KMS-11 (cell line): Measurements from ENCODE around the gene ARHGAP25.

Experiments
- H2AFZ ChIP-seq: fragments of 200-600 bp; sonication (generic); 2 replicates; pipeline ENCODE4 v1.6.1; 2016; ENCODE audit warnings: antibody characterized with exemption, mixed run types, low read depth
- H3K27ac ChIP-seq: fragments of 200-600 bp; sonication (generic); 2 replicates; pipeline ENCODE4 v1.6.1; 2016; ENCODE audit warnings: mild to moderate bottlenecking, mixed run types
- H3K27me3 ChIP-seq: fragments of 200-600 bp; sonication (generic); 2 replicates; pipeline ENCODE4 v1.6.1; 2017; ENCODE audit warnings: mild to moderate bottlenecking, low read depth, mixed run types, moderate library complexity; ENCODE audit not compliant: insufficient read depth
- H3K36me3 ChIP-seq: fragments of 200-600 bp; sonication (generic); 2 replicates; pipeline ENCODE4 v1.6.1; 2017; ENCODE audit warnings: mild to moderate bottlenecking, mixed run types; ENCODE audit not compliant: insufficient read depth
- H3K4me1 ChIP-seq: fragments of 200-600 bp; sonication (generic); 2 replicates; pipeline ENCODE4 v1.6.1; 2016; ENCODE audit warnings: mild to moderate bottlenecking, low read depth, mixed run types; ENCODE audit not compliant: poor library complexity, severe bottlenecking
- H3K4me2 ChIP-seq: fragments of 200-600 bp; sonication (generic); 2 replicates; pipeline ENCODE4 v1.7.0; 2016; ENCODE audit warnings: mild to moderate bottlenecking, mixed run types
- H3K4me3 ChIP-seq: fragments of 200-600 bp; sonication (generic); IDR thresholded peaks from 2 replicates; pipeline ENCODE4 v1.6.1; 2017; ENCODE audit warnings: low read depth, low read length, mixed read lengths; ENCODE audit not compliant: insufficient read depth
- H3K79me2 ChIP-seq: fragments of 200-600 bp; sonication (generic); 2 replicates; pipeline ENCODE4 v1.6.1; 2016; ENCODE audit warnings: low read depth, mixed run types; ENCODE audit not compliant: insufficient read depth
- H3K9ac ChIP-seq: fragments of 200-600 bp; sonication (generic); 2 replicates; pipeline ENCODE4 v1.6.1; 2016; ENCODE audit warnings: mild to moderate bottlenecking, mixed run types
- H4K20me1 ChIP-seq: fragments of 200-600 bp; sonication (generic); 2 replicates; pipeline ENCODE4 v1.6.1; 2016; ENCODE audit warnings: mild to moderate bottlenecking, mixed run types; ENCODE audit not compliant: insufficient read depth
- CTCF ChIP-seq: fragments of 200-600 bp; sonication (generic); conservative IDR thresholded peaks from 2 replicates; pipeline ENCODE4 v1.6.1; 2017; ENCODE audit warnings: low read depth, mild to moderate bottlenecking, antibody characterized with exemption, low read length, moderate library complexity, mixed read lengths

ARHGAP25 gene

DNA sequence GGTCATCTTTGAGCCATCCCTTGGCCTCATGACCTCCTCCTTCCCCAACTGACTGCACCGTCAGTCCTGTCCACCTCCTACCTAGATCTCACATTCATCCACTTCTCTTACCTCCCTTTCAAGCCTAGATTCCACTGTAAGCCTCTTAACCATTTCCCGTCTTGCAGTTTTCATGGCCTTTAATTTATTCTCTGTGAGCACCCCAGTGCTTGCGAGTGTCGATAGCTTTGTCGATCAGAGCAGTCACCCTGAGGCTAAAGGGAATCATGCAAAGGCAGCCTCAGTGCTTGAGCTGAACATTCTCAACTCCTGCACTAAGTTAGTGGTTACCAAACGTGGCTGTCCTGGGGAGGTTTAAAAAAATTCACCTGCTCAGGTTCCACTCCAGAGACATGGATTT, 14.7 kb downstream of the ARHGAP25 start:
- H3K36me3 ChIP-seq = no peaks in the 10 kb centered on the region
- no peak overlapping the region for H3K9ac ChIP-seq
- no peaks in the 10 kb centered on the region for H4K20me1 ChIP-seq

DNA sequence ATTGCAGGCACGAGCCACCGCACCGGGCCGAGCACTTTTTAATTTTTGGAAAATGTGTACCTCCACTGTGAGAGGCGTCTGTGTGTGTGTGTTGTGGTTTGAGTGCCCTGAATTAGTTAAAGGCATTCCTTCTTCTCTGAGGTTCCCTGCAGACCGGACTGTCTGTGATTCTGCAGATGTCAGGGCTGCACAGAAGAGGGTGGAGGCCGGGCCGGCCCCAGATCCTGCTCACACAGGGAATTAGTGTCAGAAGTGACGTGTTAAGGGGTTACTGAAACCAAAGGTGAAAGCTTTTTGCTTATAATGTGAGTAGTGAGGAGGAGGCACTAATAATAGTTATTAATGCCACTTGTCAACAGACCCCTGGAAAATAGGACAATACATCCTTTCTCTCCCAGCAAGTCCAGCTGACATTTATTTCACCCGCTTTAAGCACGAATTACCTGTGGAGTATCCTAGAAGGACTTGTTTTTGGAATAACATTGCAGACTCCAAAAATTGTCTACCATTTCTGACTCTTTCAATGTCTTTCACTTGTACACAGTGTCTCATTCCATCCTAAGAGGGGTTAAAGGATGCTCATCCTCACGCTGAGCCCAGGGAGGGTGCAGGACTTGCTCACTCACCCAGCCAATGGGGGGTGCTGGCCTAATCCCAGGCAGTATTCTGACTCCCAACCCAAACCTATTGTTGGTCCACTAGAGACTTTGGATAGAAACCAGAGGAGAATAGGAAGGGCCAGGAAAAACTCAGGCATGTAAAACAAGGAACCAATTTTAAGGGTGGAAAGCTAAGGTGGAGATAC, 16.2 kb downstream of the ARHGAP25 start:
- Histone ChIP-seq H2AFZ (peak overlapping the region; percentile 41; the same call in 1 of the 2 replicates), H3K27me3 (no peaks in the 10 kb centered on the region), H3K4me3 (no peak overlapping the region), H3K9ac (no peak overlapping the region), H3K4me2 (no peak overlapping the region), H3K36me3 (no peaks in the 10 kb centered on the region), H3K27ac (no peak overlapping the region), H4K20me1 (no peaks in the 10 kb centered on the region), H3K4me1 (peaks cover 15% of the 10 kb centered on the region), H3K79me2 (no peaks in the 10 kb centered on the region)
- no peak for TF ChIP-seq CTCF

More for the DNA sequence above, 14.7 kb downstream of the ARHGAP25 start:
- Histone ChIP-seq H2AFZ (no peak overlapping the region), H3K4me2 (no peak overlapping the region), H3K4me1 (peaks cover 15% of the 10 kb centered on the region), H3K27me3 (no peaks in the 10 kb centered on the region), H3K79me2 (no peaks in the 10 kb centered on the region), H3K27ac (no peak overlapping the region), H3K4me3 (no peak overlapping the region)
- no peak for TF ChIP-seq CTCF

DNA sequence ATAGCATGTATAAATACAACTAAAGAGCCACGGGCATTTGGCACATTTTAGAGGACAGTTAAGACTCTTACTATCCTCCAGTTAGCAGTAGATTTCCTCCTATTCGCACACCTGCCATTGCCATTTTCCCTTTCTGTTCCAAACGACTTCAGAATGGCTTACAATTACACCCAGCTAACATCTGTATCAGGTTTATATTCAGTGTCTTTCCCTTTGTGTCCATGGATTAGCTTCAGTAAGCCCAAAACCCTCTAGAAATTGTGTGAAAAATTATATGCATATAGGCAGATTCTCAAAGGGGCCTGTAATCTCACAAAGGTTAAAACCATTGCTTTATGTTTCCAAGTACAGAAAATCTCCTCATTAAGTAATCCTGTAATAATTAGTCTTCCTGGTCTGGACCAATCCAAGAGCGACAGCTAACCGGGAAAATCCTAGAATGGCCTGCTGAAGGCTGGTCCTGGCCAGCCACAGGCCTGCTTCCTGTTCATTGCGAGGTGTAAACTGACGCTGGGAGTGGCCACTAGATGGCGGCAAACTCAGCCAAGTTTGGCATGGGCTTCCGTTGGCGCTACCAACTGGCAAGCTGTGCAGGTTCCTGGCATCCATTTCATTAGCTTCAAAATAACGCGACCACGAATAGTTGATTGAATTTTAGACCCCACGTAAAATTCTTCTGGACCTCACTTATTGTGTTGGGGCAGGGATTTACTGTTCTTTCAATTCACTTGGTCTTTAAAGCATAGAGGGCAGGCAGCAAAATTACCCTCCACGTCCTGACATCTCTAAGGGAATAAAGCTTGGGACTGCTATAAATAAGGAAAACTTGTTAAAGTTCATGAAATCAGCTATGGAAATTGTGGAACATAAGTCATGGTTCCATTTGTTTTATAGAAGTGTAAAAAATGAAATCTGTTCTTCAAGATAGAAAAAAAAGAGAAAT, 17.1 kb downstream of the ARHGAP25 start:
- no peak overlapping the region for H3K9ac ChIP-seq
- no peaks in the 10 kb centered on the region for H3K36me3 ChIP-seq
- no peaks in the 10 kb centered on the region for H4K20me1 ChIP-seq
- H3K27ac ChIP-seq = no peak overlapping the region
- H3K4me1 ChIP-seq = peaks cover 15% of the 10 kb centered on the region
- H3K4me3 ChIP-seq = no peak overlapping the region
- H3K79me2 ChIP-seq = no peaks in the 10 kb centered on the region
- no peaks in the 10 kb centered on the region for H3K27me3 ChIP-seq
- peak; percentile 96 for TF ChIP-seq CTCF
- peak overlapping the region; percentile 45 for H3K4me2 ChIP-seq
- peak overlapping the region; percentile 41 for H2AFZ ChIP-seq

DNA sequence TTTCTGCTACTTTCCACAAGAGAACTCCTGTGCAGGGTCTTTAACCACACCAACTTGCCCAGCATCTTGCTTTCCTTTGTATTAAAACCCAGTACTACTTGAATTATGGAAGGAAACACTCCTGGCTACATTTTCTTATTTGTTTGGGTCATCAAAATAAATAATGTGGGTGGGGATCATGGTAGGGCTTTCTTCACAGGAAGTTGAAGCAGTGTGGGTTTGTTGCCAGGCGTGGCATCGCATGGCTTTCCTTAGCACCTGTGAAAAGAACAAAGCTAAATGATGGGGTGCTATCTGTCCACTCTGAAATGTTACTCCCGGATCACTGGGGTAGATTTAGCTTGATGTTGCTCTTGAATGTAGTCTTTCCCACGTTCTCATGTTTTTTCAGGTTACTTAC, 18.7 kb downstream of the ARHGAP25 start:
- Histone ChIP-seq H3K4me3 (no peak overlapping the region), H3K79me2 (no peaks in the 10 kb centered on the region), H3K27ac (no peak overlapping the region), H3K4me1 (peaks cover 15% of the 10 kb centered on the region), H3K27me3 (no peaks in the 10 kb centered on the region), H2AFZ (no peak overlapping the region), H3K36me3 (no peaks in the 10 kb centered on the region), H3K4me2 (no peak overlapping the region), H4K20me1 (no peaks in the 10 kb centered on the region), H3K9ac (no peak overlapping the region)
- TF ChIP-seq CTCF = no peak
